ENCODE results near the gene HCN2. TPM values are rescaled to one million over a fixed set of nuclear protein-coding genes. Genes with fewer than 3 reads are reported as not detected.
A peak's percentile ranks its signal among the peaks of the same experiment; 100 is the strongest.

Gene HCN2
- total and polyA plus RNA-seq, 10 of the 15 experiments (the other 5 are each of a cell fraction or from before 2014, with no cell fraction given): 0.01 to 0.54 (median 0.08) TPM; not detected in 4

DNA sequence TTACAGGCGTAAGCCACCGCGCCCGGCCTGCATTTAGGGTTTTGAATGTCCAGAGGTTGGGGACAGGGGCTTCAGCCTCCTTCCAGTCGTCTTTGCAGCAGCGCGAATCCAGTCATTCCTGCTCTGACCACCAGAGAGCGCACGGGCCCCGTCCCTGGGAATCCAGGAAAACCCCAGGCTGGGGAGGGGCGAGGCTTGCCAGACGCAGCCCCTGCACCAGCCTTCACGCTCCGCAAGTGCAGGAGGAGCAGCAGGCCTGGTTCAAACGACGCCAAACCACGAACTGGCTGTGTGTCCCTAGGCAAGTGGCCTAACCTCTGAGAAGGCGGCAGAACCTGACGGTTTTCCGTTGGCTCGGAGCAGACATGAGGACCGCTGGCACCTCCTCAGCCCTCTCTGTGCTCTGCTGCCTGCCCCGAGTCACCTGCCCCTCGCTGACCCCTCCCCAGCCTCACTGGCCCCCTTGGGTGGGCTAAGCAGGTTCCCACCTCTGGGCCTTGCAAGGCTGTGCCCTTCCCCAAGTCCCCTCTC lies 75.3 kb downstream of the HCN2 start:
- RAD21 ChIA-PET (ENCODE audit: unreplicated experiment): interaction anchor here (0.6 to 1.6 kb wide), 4 partner anchors 10 to 69 kb away, joined by 3 to 9 read pairs (median 4); no protein-coding TSS in a partner anchor
- WGBS (ENCODE audit: insufficient coverage, insufficient replicate concordance, low lambda C conversion rate, missing lambda C conversion rate): 21% methylated on average over 24 of the region's 24 CpGs
- in situ Hi-C loops (cut with MboI): loop anchor here (5.0 kb wide), 1 partner anchor 67 kb away; no protein-coding TSS in a partner anchor
- CTCF ChIA-PET: interaction anchor here (0.7 to 0.8 kb wide), 2 partner anchors 15 to 69 kb away, joined by 3 read pairs; no protein-coding TSS in a partner anchor
- Histone ChIP-seq H3K27ac (ENCODE audit: control insufficient read depth, insufficient read depth) (no peak overlapping the region), H3K4me2 (ENCODE audit: control insufficient read depth, insufficient read depth) (0 out of 2 replicates have a peak overlapping the region, but pooled peaks have one; percentile 11), H3K36me3 (ENCODE audit: control insufficient read depth in 2 of 2, insufficient read depth in 2 of 2, low read length in 1 of 2) (peaks cover 0 to under 1% of the 10 kb centered on the region in 2 experiments; a peak in 2 of 4 replicates), H3K27me3 (replicated peaks in 1 of 2; ENCODE audit: control insufficient read depth in 2 of 2, insufficient read depth in 2 of 2, low read length in 1 of 2) (no peaks in the 10 kb centered on the region), H3K79me2 (ENCODE audit: control insufficient read depth, insufficient read depth, low read length) (peaks cover 30% of the 10 kb centered on the region), H4K20me1 (ENCODE audit: control insufficient read depth, insufficient read depth) (peaks cover 8% of the 10 kb centered on the region), H3K4me1 (ENCODE audit: control insufficient read depth, insufficient read depth, low read length) (peaks cover 16% of the 10 kb centered on the region), H3K9me3 (replicated peaks; ENCODE audit: control insufficient read depth, insufficient read depth, low read length) (no peaks in the 10 kb centered on the region; the same call in 2 of the 3 replicates), H2AFZ (ENCODE audit: control insufficient read depth, low read depth, low read length) (peak overlapping the region; percentile 45; the same call in 1 of the 2 replicates), H3K4me3 (no peak overlapping the region), H3K9ac (ENCODE audit: control insufficient read depth, insufficient read depth, low read length) (no peak overlapping the region)
- POLR2A ChIA-PET: interaction anchor here (0.6 kb wide), 1 partner anchor 109 kb away, joined by 5 read pairs; no protein-coding TSS in a partner anchor
- ATAC-seq (peak; percentile 23), FAIRE-seq (no peak), DNase-seq (ENCODE audit: low read depth, low spot score) (no peak)
- intact Hi-C loops (cut with micrococcal nuclease; ENCODE audit: unreplicated experiment): loop anchor here (1.0 kb wide), 1 partner anchor 69 kb away; no protein-coding TSS in a partner anchor
- BruUV-seq (replicated peaks): no TSS peak
- SMC1A ChIA-PET (ENCODE audit: uncharacterized antibody, unreplicated experiment): interaction anchor here (0.7 to 2.1 kb wide), 2 partner anchors 66 to 69 kb away, joined by 3 to 12 read pairs; no protein-coding TSS in a partner anchor
- TF ChIP-seq, protein P1, sequence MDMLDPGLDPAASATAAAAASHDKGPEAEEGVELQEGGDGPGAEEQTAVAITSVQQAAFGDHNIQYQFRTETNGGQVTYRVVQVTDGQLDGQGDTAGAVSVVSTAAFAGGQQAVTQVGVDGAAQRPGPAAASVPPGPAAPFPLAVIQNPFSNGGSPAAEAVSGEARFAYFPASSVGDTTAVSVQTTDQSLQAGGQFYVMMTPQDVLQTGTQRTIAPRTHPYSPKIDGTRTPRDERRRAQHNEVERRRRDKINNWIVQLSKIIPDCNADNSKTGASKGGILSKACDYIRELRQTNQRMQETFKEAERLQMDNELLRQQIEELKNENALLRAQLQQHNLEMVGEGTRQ (IDR thresholded peaks at IDR 0.05; ENCODE audit: borderline replicate concordance, low read depth, low read length): no peak
- TF ChIP-seq, protein P2, sequence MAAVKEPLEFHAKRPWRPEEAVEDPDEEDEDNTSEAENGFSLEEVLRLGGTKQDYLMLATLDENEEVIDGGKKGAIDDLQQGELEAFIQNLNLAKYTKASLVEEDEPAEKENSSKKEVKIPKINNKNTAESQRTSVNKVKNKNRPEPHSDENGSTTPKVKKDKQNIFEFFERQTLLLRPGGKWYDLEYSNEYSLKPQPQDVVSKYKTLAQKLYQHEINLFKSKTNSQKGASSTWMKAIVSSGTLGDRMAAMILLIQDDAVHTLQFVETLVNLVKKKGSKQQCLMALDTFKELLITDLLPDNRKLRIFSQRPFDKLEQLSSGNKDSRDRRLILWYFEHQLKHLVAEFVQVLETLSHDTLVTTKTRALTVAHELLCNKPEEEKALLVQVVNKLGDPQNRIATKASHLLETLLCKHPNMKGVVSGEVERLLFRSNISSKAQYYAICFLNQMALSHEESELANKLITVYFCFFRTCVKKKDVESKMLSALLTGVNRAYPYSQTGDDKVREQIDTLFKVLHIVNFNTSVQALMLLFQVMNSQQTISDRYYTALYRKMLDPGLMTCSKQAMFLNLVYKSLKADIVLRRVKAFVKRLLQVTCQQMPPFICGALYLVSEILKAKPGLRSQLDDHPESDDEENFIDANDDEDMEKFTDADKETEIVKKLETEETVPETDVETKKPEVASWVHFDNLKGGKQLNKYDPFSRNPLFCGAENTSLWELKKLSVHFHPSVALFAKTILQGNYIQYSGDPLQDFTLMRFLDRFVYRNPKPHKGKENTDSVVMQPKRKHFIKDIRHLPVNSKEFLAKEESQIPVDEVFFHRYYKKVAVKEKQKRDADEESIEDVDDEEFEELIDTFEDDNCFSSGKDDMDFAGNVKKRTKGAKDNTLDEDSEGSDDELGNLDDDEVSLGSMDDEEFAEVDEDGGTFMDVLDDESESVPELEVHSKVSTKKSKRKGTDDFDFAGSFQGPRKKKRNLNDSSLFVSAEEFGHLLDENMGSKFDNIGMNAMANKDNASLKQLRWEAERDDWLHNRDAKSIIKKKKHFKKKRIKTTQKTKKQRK (IDR thresholded peaks at IDR 0.05; ENCODE audit: low read depth, low read length): no peak
- TF ChIP-seq ZBTB33 (IDR thresholded peaks at IDR 0.05) (no peak), JUND (IDR thresholded peaks at IDR 0.05; ENCODE audit: low read depth, low read length) (no peak), KDM1A (IDR thresholded peaks at IDR 0.05; ENCODE audit: borderline replicate concordance) (no peak), CBX5 (IDR thresholded peaks at IDR 0.05; ENCODE audit: low read depth) (no peak), SMC3 (IDR thresholded peaks at IDR 0.05; ENCODE audit: borderline replicate concordance, low read length) (peak; percentile 95), TARDBP (IDR thresholded peaks at IDR 0.05; ENCODE audit: borderline replicate concordance) (no peak), STAT1 (conservative IDR thresholded peaks at IDR 0.05) (no peak), BRCA1 (IDR thresholded peaks at IDR 0.05; ENCODE audit: low read depth, low read length) (no peak)
- TF ChIP-seq, protein P3, sequence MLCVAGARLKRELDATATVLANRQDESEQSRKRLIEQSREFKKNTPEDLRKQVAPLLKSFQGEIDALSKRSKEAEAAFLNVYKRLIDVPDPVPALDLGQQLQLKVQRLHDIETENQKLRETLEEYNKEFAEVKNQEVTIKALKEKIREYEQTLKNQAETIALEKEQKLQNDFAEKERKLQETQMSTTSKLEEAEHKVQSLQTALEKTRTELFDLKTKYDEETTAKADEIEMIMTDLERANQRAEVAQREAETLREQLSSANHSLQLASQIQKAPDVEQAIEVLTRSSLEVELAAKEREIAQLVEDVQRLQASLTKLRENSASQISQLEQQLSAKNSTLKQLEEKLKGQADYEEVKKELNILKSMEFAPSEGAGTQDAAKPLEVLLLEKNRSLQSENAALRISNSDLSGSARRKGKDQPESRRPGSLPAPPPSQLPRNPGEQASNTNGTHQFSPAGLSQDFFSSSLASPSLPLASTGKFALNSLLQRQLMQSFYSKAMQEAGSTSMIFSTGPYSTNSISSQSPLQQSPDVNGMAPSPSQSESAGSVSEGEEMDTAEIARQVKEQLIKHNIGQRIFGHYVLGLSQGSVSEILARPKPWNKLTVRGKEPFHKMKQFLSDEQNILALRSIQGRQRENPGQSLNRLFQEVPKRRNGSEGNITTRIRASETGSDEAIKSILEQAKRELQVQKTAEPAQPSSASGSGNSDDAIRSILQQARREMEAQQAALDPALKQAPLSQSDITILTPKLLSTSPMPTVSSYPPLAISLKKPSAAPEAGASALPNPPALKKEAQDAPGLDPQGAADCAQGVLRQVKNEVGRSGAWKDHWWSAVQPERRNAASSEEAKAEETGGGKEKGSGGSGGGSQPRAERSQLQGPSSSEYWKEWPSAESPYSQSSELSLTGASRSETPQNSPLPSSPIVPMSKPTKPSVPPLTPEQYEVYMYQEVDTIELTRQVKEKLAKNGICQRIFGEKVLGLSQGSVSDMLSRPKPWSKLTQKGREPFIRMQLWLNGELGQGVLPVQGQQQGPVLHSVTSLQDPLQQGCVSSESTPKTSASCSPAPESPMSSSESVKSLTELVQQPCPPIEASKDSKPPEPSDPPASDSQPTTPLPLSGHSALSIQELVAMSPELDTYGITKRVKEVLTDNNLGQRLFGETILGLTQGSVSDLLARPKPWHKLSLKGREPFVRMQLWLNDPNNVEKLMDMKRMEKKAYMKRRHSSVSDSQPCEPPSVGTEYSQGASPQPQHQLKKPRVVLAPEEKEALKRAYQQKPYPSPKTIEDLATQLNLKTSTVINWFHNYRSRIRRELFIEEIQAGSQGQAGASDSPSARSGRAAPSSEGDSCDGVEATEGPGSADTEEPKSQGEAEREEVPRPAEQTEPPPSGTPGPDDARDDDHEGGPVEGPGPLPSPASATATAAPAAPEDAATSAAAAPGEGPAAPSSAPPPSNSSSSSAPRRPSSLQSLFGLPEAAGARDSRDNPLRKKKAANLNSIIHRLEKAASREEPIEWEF (IDR thresholded peaks at IDR 0.05; ENCODE audit: insufficient replicate concordance, low read depth, low read length): no peak
